DMS53 treated with DMSO at 0.1 percent for 48 hours (cell line): ENCODE results near the gene SLC25A42.
A peak's percentile ranks its signal among the peaks of the same experiment; 100 is the strongest.
"Not testable (repeated sequence)": the region's sequence is repeated elsewhere in the genome, so short reads cannot be mapped to it uniquely, and the experiment has no call there.

ENCODE experiments used
- DNase-seq: peaks from one replicate; lab custom pipeline; 2025; ENCODE audit not compliant: unreplicated experiment; lab: John Stamatoyannopoulos, UW

Gene SLC25A42, protein sequence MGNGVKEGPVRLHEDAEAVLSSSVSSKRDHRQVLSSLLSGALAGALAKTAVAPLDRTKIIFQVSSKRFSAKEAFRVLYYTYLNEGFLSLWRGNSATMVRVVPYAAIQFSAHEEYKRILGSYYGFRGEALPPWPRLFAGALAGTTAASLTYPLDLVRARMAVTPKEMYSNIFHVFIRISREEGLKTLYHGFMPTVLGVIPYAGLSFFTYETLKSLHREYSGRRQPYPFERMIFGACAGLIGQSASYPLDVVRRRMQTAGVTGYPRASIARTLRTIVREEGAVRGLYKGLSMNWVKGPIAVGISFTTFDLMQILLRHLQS

GRCh38 chr19:19063183-19064097 lies at the start of gene SLC25A42:
SLC25A42 (plus strand) TSS chr19:19063994; CDS start chr19:19096125, 32,131 bp downstream.
- peak; percentile 95 for DNase-seq

DNA sequence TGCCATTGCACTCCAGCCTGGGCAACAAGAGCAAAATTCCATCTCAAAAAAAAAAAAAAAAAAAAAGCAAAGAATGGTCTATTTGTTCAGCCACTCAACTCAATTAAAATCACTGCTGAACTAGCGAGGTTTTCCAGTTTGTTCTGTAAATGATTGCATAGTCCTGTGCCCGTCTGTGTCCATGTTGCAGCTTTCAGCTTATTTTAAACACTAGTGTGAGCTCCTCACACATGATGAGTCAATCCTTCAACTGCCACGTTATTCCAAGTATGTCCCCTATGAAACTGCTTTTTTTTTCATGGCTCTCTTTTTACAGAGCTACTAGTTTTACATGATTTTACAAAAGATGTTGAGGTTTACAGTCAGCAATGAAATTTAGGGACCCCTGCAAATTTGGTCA lies 42.7 kb upstream of the SLC25A42 start:
- no peak for DNase-seq

GRCh38 chr19:19022380-19022961 lies 41.3 kb upstream of the SLC25A42 start:
- DNase-seq, result no peak

GRCh38 chr19:19023376-19023775 lies 40.4 kb upstream of the SLC25A42 start:
- DNase-seq, result not testable (repeated sequence)

DNA sequence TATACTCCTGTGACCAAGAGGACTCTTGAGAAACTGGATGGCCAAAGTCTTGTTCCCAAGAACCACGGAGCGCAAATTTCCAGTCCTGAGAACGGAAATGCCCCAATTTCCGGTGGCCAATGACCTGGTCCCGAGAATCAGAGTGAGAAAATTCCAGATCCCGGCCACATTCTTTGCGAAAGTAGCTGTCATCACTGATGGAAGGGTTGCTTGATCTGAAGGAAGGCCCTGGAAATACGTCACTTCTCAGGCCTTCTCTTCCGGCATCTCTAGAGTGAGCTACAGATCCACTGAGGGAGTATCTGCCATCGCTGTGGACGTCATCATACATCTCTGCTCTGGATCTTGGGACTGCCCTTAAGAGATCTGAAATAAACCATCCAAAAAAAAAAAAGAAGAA lies 37.9 kb upstream of the SLC25A42 start:
- DNase-seq, result no peak

DNA sequence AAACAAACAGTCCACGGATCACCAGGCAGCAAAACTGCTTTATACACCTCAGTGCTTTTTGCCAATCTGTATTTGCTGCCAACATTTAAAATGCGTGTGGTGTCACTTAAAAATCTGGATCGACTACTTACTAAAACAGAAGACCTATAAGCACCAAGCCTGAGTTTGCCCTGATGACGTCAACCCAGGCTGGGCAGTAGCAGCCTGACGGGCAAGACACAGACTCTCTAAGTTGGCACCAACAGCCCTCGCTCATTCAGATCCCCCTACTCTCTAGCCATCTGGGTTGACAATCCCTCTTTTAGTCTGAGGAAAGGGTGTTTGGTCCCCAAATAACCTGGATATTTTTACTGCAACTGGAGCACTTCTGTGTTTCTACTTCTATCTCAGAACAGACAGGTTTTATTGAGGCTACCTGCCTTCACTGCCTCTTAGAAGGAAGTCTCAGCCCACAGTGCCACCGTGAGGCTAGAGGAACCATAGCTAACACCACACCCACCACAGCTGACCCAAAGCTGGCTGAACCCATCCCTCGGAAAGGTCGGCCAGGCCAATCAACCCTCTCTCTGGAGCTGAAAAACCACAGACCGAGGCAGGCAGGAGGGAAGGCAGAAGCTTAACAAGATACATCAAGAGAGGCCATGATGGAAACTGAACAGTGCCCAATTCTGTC lies 37.4 kb upstream of the SLC25A42 start:
- no peak for DNase-seq

GRCh38 chr19:19027228-19027627 lies 36.6 kb upstream of the SLC25A42 start:
- no peak for DNase-seq

GRCh38 chr19:19028526-19028925 lies 35.3 kb upstream of the SLC25A42 start:
- DNase-seq, result no peak

DNA sequence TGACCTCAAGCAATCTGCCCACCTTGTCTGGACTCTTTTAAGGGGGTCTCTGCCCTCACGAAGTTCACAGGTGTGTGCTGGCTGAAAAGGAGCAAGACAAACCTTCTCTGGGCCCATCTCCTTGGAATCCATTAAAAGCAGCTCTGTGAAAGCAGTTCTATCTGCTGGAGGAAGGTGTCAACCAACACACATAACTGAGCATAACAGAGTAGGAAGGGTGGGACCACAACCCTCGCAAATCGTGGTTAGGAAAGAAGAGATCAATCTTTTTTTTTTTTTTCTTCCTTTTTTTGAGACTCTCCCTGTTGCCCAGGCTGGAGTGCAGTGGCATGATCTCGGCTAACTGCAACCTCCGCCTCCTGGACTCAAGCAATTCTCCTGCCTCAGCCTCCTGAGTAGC lies 31.9 kb upstream of the SLC25A42 start:
- no peak for DNase-seq

DNA sequence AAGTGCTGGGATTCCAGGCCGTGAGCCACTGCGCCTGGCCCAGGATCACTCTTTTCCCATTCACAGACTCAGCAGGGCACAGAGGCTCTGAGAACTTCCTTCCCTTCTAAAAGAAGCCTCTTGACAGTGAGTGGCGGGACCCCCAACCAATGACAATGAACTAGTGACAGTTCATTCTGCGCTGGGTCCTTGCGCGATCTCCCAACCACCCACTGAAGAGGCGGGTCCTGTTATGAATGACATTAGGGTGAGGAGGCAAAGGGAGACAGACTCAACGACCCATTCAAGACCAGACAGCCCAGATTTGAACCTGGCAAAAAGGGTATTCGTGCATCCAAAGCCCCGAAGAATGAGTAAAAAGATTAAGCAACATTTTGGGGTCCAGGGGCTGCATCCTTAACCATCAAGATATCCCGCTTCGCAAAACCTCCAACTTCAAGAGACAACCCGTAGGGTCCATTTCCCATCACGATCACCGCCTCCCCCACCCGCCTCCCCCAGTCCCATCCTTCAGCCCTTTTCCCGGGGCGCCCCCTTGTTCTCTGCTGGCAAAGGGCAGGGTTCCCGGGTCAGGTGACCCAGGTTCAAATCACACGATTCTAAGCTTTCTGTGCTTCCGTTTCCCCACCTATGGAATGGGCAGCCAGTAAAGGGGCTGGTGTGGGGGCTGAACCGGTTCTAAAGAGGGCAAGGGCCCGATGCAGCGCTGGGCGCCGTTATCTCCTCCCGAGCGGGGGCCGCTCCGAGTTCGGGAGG lies 31.2 kb upstream of the SLC25A42 start:
- DNase-seq, result no peak

DNA sequence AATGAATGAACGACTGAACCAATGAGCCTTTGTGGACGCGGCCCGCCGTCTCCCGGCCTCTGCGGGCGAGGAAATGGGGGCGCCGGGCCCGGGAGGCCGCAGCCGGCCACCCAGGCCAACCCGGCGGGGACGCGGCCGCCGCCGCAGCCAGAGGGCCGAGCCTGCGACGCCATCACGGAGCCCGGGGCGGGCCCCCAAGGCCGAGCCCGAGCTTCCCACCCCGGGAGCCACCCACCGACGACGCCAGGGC lies 30.7 kb upstream of the SLC25A42 start:
- no peak for DNase-seq

DNA sequence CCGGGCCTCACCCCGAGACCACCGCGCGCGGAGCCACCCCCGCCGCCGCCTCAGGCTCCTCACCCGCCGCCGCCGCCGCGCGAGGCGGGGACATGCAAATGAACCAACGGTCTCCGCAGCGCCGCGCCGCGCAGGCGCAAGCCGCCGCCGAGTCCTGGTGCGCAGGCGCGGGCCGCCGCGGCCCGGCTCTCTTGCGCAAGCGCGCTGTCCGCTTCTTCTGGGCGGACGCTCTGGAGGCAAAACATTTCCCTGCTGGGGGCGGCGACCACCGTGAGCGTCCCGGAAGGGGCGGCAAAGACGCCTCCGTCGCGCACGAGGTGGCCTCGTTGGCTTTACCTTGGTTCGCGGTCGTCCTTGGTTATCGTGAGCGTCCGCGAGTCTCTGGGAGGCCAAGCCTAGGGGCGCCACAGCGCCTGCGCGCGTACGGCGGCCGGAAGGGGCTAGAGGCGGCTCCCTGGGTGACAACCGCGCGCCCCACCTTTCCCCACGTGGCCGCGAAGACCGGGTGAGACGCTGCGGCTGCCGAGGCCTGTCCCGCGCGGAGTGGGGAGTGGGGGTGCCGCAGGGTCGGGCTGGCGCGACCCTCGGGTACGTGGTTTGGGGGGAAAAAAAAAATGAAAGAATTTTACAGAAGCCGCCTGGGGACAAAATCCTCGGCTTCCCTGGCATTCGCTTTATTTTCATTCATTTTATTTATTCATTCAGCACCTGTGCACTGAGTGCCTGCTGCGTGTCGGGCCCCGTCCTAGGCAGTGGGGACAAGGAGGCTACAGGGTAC lies 30.2 kb upstream of the SLC25A42 start, which contains the start of the genes ARMC6 and SUGP2:
Gene ARMC6, plus strand, starts transcription at position 178 of the 778 bp plus-strand sequence. CDS start 607 bp downstream, outside the sequence.
Gene SUGP2, minus strand, starts transcription at position 92 of the 778 bp plus-strand sequence. CDS start 2,446 bp downstream, outside the sequence.
- DNase-seq, result peak; percentile 79

DNA sequence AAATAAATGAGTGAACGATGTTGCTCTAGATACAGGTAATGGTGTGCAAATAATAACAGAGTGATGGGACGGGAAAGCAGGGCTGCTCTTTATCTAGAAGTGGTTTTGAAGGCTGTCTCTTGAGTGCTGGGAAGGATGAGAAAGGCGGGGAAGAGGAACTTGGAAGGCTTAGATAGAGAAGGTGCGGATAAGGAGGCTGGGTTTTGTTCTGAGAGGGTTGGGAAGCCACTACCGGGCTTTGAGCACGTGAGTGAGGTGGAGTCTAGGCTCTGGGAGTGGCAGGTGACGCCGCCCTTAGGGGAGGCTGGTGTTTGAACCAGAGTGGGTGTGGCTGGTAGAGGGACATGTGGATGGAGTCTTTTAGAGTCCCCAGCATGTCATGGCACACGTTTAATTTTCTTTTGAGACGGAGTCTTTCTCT lies 29.6 kb upstream of the SLC25A42 start:
- peak; percentile 6 for DNase-seq

GRCh38 chr19:19039901-19040300 lies 23.9 kb upstream of the SLC25A42 start:
- no peak for DNase-seq

- no peak for DNase-seq
These were observed 23.4 kb upstream of the SLC25A42 start for GRCh38 chr19:19040417-19040816.

GRCh38 chr19:19042732-19043280 lies 21.0 kb upstream of the SLC25A42 start:
- DNase-seq, result no peak

GRCh38 chr19:19043481-19043880 lies 20.3 kb upstream of the SLC25A42 start:
- DNase-seq, result no peak

DNA sequence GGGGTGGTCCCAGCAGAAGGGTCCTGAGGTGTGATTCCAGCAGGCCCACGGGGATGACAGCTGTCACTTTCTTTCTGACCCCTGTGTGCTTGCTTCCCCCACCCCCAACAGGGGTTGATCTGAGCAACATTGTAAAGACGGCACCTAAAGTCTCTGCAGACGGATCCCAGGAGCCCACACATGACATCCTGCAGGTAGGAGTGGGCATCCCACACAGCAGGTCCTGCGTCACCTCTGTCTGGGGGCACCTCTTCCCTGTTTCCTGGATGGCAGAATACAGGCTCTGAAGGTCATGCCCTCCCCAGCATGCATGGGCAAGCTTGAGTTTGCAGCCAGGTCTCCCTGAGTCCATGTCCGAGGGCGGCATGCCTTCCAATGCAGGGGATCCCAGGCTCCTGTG lies 19.9 kb upstream of the SLC25A42 start:
- DNase-seq, result no peak

GRCh38 chr19:19049406-19049805 lies 14.4 kb upstream of the SLC25A42 start:
- no peak for DNase-seq
